Measurements from ENCODE around the gene PKP1.

PKP1 gene

DNA sequence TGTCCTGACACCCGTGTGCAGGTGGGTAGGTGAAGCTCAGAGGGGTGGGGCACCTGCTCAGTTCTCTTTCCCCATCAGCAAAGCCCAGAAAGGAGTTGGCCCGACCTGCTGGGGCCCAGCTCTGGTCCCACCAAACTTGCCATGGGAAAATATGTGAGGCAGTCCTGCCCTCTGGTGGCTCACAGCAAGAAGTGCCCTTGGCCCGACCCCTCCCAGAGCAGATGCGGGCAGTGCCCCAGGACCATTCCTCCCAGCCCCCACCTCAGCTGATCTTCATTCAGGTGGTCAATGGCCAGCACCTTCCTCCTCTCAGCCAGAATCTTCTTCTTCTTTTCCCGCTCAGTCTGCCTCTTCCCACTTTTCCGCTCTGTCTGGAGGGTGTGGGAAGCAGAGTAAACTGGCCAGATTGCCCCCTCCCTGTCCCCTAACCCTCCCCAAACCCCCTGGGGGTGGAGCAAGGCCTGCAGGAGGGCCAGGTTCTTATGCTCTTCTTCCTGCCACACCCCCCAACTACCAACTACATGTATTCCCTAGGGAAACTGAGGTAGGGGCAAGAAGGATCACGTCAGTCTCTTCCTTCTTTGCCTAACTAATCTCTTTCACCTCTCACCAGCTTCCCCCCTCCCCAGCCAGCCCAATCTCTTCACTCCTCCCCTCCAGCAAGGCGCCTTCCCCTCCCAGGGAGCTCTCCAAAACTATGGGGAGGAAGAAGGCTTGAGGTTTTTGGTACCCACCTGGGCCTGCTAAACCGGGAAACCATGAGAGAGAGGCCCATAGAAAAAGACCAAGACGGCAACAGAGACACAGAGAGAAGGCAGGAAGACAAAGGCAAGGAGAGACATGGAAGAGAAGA is 78.6 kb downstream of the PKP1 start:
- DNase-seq (ENCODE audit: low read depth in 1 of 2, low spot score in 1 of 2): no peak

DNA sequence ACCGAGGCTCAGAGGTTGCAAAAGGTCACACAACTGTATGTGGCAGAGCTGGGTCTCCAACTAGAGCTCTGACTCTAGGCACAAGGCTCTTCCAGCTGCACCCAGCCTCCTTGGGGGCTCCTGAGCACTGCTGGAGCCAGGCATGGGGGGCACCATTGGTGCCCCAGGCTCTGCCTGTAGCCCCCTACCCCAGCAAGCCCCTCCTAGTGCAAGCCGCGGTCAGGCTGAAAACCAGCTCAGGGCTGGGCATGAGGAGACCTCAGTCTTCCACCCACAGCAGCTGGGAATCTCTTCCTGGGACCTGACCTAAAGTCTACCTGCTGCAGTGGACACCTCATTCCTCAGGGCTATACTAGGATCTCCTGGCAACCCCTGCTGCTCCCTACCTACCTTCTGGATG is 79.6 kb downstream of the PKP1 start:
- DNase-seq (ENCODE audit: low read depth in 1 of 2, low spot score in 1 of 2): no peak

DNA sequence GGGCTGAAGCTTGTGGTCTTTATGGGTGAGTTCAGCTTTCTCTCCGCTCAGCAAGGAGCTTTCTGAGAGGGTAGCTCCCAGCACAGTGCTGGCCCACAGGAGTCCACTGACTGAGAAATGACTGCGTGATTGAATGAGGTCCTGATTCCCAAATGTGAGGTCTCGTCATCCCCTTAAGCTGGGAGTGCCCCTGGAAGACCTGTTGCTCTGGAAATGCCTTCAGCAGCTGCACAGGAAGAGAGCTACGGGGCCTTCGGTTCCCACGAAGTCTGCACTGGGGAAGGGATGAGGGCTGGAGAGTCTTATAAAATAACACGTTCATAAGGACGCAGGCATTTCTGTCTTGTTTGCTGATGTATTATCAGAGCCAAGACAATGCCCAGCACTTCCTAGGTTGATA is 80.2 kb downstream of the PKP1 start:
- DNase-seq (ENCODE audit: low read depth in 1 of 2, low spot score in 1 of 2): no peak

DNA sequence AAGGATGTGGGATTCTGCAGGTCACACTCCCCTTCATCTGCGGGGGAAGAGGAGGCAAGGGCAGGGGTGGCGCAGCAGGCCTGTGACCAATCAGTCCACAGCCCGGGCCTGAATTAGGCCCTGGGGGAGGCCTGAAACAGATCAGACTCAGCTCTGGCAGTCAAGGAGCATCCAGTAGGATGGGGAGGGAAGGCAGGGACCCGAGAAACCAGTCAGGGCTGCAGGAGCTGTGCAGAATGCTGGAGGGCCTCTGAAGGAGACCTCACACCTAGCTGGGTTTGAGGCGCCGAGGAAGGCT is 81.5 kb downstream of the PKP1 start:
- DNase-seq (ENCODE audit: low read depth in 1 of 2, low spot score in 1 of 2): no peak

- DNase-seq (ENCODE audit: low read depth in 1 of 2, low spot score in 1 of 2): no peak
Measured at GRCh38 chr1:201365251-201365650, 81.9 kb downstream of the PKP1 start.

- DNase-seq (ENCODE audit: low read depth in 1 of 2, low spot score in 1 of 2): no peak
Measured at GRCh38 chr1:201366696-201367095, 83.4 kb downstream of the PKP1 start.

DNA sequence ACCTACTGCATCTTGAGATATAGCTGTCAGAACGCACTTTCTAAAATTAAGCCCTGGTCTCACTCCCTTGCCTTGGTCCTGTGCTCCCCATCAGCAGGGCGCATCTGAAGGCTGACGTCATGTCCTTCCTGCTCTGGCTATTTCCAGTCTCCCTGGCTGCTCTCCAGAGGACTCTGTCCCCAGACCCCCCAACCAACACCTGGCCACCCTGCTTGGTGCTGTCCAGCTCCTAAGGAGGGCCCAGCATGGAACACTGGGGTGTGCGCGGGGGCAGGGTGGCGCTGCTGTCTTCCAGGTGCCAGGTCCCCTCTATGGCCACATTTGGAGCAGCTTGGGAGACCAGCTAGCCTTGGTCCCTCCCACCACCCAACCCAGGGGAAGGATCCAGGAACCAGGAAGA is 85.9 kb downstream of the PKP1 start:
- no peak for DNase-seq (ENCODE audit: low read depth in 1 of 2, low spot score in 1 of 2)

- no peak for DNase-seq (ENCODE audit: low read depth in 1 of 2, low spot score in 1 of 2)
Measured at GRCh38 chr1:201370500-201370899, 87.2 kb downstream of the PKP1 start.

- DNase-seq (ENCODE audit: low read depth in 1 of 2, low spot score in 1 of 2): no peak
Measured at GRCh38 chr1:201371276-201371675, 88.0 kb downstream of the PKP1 start.

DNA sequence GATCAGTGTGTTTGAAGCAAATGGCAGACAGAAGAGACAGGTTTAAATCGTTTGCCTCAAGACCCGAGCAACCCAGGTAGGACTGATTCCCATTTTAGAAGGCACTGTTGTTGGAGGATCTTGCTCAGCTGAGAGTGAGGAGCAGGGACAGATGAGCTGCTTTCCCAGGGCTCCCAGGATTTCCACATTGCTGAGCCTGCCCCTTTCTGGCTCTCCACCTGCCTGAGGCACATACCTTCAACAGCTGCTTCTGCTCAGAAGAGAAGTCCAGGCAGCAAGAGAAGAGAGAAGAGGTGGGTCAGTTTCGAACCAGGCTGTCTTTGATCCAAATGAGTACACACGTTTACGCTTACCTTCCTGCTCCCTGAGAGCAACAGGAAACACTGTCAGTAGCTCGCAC is 88.5 kb downstream of the PKP1 start:
- DNase-seq (ENCODE audit: low read depth in 1 of 2, low spot score in 1 of 2): no peak

GRCh38 chr1:201374364-201374763 is 91.1 kb downstream of the PKP1 start:
- no peak for DNase-seq (ENCODE audit: low read depth in 1 of 2, low spot score in 1 of 2)

DNA sequence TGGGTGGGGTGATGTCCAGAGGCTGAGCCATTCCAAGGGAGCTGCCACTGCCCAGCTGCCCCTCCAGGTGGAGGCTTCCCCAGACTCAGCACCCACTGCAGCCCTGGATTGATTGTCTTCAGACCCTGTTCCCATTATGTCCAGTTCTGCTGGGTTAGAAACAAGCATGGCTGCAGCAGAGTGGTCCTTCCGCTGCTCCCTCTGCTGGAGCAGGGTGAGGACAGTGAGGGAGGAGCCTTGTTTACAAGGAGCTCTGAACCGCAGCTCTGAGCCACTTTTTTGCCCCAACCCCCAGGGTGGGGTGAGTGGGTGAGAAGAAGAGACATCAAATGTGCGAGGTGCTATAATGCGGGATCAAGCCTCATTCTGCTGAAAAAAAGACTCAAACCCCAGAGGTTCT is 91.9 kb downstream of the PKP1 start:
- DNase-seq (ENCODE audit: low read depth in 1 of 2, low spot score in 1 of 2): no peak

- no peak for DNase-seq (ENCODE audit: low read depth in 1 of 2, low spot score in 1 of 2)
Measured at GRCh38 chr1:201376107-201376463, 92.8 kb downstream of the PKP1 start.

- no peak for DNase-seq (ENCODE audit: low read depth in 1 of 2, low spot score in 1 of 2)
Measured at GRCh38 chr1:201376464-201377374, 93.4 kb downstream of the PKP1 start.

- DNase-seq (ENCODE audit: low read depth in 1 of 2, low spot score in 1 of 2): no peak
Measured at GRCh38 chr1:201377611-201378092, 94.3 kb downstream of the PKP1 start, which contains the start of gene TNNT2. TSS of gene TNNT2 (minus strand) at chr1:201377680. CDS start at chr1:201373254, 4,426 bp downstream.

GRCh38 chr1:201378804-201379203 is 95.5 kb downstream of the PKP1 start:
- no peak for DNase-seq (ENCODE audit: low read depth in 1 of 2, low spot score in 1 of 2)

GRCh38 chr1:201379733-201380242 is 96.5 kb downstream of the PKP1 start:
- no peak for DNase-seq (ENCODE audit: low read depth in 1 of 2, low spot score in 1 of 2)

DNA sequence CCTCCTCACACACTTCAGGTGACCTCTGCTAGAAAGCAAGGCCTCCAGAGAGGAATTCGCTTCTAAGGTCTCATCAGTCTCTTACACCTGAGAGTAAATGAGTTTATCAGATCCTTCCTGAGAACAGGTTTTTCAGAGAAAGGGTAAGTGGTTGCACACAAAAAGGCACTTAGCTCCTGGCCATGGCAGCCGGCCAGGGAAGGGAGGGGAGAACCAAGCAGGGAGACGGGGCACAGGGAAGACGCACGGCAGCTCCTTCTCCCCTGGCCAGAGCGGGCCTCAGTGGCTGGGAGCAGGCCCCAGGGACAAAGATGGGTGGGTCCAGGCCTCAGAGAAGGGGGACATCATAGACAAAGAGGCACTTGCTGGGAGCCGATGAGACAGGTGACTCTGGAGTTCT is 97.8 kb downstream of the PKP1 start:
- no peak for DNase-seq (ENCODE audit: low read depth in 1 of 2, low spot score in 1 of 2)
